GM10248 (cell line): ENCODE measurements around the gene TPM1.

ENCODE experiments used
- CTCF ChIA-PET: fragments of 300-600 bp; sonication (Branson Sonifier 250); formaldehyde crosslinking; extraction: SDS; loops from one replicate; lab custom pipeline; 2021; ENCODE audit warnings: antibody characterized with exemption; lab: Yijun Ruan, JAX
- POLR2A ChIA-PET: fragments of 350-650 bp; sonication (Branson Sonifier 250); formaldehyde crosslinking; extraction: SDS; loops from one replicate; lab custom pipeline; 2020; ENCODE audit warnings: antibody characterized with exemption; lab: Yijun Ruan, JAX
- DNase-seq: peaks from one replicate; pipeline ENCODE4 v3.0.0; 2012; ENCODE audit errors: extremely low spot score
- TF ChIP-seq, protein P1 (sequence below): IDR thresholded peaks from 2 replicates; pipeline ENCODE4 v1.5.1; 2012; ENCODE audit warnings: mild to moderate bottlenecking, low read depth; ENCODE audit errors: extremely low read depth, missing control alignments, control extremely low read depth

Gene TPM1

DNA sequence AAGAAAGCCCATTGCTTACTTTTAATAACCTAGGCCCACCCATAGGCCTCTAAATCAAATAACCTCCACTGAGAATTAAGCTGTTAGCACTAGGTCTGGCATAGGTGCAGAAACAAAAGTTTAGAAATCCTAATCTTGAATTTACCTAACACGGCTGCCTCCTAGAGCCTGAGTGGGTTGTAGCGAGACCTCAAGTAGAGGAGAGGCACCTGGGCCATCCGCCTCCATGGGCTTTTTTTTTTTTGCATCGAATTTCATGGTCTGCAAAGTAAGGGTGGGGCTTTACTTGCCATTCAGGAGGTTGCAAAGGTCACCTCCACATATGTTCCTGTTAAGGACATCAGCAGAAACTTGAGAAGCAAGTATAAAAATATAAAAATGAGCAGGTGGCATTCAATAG is 6.6 kb upstream of the TPM1 start:
- CTCF ChIA-PET = interaction anchor here (4.4 to 4.5 kb wide), 2 partner anchors 12 kb away, joined by 28 to 39 read pairs; no protein-coding TSS in a partner anchor
- POLR2A ChIA-PET = no interaction called here
- TF ChIP-seq, protein P1, sequence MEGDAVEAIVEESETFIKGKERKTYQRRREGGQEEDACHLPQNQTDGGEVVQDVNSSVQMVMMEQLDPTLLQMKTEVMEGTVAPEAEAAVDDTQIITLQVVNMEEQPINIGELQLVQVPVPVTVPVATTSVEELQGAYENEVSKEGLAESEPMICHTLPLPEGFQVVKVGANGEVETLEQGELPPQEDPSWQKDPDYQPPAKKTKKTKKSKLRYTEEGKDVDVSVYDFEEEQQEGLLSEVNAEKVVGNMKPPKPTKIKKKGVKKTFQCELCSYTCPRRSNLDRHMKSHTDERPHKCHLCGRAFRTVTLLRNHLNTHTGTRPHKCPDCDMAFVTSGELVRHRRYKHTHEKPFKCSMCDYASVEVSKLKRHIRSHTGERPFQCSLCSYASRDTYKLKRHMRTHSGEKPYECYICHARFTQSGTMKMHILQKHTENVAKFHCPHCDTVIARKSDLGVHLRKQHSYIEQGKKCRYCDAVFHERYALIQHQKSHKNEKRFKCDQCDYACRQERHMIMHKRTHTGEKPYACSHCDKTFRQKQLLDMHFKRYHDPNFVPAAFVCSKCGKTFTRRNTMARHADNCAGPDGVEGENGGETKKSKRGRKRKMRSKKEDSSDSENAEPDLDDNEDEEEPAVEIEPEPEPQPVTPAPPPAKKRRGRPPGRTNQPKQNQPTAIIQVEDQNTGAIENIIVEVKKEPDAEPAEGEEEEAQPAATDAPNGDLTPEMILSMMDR = no peak
- DNase-seq = no peak

DNA sequence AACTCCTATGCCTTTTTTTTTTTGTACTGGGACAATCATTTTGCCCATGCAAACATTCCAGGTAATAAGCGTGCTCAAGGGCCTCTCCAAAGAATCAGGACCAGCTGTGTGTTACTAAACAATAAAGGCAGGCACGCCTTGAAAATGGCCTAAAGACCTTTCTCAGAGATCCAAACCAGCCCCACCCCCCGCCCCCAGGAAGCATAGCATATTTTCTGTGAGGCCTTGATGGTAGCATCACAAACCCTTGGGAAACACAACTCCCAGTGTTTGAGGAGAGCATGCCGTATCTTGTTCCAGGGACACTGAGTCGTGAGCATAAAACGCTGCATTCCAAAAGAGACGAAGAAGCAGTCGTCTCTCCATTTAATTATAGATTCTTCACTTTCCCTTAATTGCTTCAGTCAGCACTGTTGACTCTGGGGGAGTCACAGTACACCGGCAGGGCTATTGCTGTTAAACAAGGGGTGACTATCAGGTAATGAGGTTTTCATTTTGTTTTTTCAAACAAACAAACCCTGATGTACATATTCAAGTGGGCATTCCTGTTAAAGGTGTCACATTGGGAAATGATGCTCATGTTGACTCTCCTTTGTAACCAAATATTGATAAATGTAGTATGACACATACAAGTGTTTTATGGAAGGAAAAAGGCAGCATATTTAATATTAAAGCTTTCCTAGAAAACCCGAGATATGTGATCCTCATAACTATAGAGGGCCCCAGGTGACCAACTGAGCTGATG is 4.4 kb upstream of the TPM1 start:
- ChIA-PET CTCF (interaction anchor here (2.3 to 4.4 kb wide), 2 partner anchors 10 to 56 kb away, joined by 6 to 39 read pairs; no protein-coding TSS in a partner anchor), POLR2A (interaction anchor here (0.7 kb wide), 1 partner anchor 50 kb away, joined by 3 read pairs; no protein-coding TSS in a partner anchor)
- DNase-seq = no peak
- TF ChIP-seq, protein P1 = no peak

DNA sequence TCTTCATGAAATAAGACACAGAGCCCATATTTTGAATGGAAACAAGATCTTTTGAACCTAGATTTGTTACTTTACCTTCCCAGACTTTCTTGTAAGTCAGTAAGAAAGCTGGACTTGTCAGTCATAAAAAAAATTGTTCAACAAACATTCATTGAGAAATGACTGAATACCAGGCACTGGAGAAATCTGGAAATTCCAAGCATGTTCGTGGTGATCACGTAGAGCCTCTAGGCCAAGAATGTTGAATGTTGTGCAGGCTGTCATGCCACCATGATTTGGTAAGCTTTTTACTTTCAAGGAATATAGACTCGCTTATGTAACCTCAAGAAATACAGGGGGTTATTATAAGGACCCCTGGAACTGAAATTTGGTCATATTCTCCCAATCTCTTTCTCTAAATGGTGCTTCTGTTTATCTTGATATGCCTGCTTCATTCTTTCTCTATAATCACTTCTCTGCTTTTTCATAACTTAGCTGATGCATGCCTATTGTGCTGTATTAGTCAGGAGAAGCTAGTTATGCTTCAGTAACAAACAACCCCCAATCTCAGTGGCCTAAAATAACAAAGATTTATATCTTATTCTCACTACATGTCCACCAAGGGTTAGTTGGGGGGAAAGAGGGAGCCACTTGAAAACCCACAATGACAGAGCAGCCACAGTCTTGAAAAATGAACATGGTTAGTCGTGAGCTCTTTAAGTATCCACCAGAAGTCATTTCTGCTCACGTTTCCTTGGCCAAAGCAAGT is 3.4 kb upstream of the TPM1 start:
- no peak for DNase-seq
- ChIA-PET CTCF (interaction anchor here (0.9 to 4.4 kb wide), 5 partner anchors 9 to 55 kb away, joined by 3 to 39 read pairs (median 3); no protein-coding TSS in a partner anchor), POLR2A (no interaction called here)
- TF ChIP-seq, protein P1 = no peak

DNA sequence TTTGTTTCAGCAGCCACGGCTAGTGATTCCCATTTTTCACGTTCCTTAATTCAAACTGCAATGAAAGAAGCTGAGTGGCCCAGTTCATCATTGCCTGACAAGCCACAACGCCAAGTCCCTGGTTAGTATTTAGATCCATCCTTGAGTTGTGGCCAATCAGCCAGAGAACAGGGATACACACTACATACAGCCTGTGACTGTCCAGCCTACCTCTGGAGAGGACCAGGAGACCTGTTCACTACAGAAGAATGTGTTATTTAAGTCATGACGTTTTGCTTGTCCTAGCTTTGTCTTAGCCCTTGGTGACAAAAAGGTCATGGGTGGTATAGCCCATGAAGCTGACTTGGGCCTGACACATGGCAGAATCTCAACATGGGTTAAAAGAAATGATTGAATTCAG is 2.7 kb upstream of the TPM1 start:
- TF ChIP-seq, protein P1 = no peak
- no peak for DNase-seq
- ChIA-PET CTCF (interaction anchor here (0.9 to 4.4 kb wide), 6 partner anchors 8 to 54 kb away, joined by 3 to 39 read pairs (median 3); no protein-coding TSS in a partner anchor), POLR2A (no interaction called here)

DNA sequence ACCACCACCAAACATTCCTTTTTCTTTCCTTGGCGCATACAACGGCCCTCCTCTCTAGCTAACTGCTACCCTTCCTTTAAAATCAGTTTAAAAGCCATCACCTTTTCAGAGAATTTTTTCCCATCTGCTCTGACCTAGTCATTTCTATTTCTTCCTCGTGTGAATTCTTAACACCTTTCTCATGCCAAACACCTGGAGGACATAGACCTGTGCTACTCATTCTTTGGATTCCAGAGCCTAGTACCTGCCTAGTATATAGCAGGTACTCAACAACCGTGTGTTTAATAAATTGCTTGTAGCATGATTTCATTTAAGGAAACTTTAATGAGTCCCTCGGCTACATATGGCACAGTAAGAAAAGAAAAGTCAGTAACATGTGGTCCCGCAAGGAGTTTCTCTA is 2.0 kb upstream of the TPM1 start:
- TF ChIP-seq, protein P1 = no peak
- ChIA-PET POLR2A (no interaction called here), CTCF (interaction anchor here (0.9 to 4.4 kb wide), 4 partner anchors 7 to 53 kb away, joined by 3 to 39 read pairs (median 4); no protein-coding TSS in a partner anchor)
- no peak for DNase-seq

DNA sequence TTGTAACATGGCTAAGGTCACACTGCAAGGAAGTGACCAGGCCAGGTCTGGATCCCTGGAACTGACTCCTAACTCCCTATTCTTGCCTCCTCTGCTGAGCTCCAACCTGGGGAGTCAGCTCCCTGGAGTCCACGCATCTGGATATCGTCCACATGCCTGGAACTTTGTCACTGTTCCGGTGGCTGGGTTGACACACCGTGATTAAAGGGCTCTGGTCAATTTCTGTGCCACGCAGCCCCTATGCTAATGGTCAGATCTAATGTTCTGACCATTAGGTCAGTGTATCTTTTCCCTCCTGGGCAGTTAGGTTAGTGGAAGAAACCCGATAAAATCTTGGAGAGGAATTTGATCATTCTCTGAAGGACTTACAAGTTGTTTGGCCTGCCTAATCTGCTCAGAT is 1.6 kb upstream of the TPM1 start:
- DNase-seq = no peak
- TF ChIP-seq, protein P1 = no peak
- ChIA-PET CTCF (interaction anchor here (2.3 kb wide), 1 partner anchor 53 kb away, joined by 6 read pairs; no protein-coding TSS in a partner anchor), POLR2A (no interaction called here)
